ENCODE data around the gene RBMS3. TPM values are rescaled to one million over a fixed set of nuclear protein-coding genes. Genes with fewer than 3 reads are reported as not detected.

RBMS3 gene
- total RNA-seq, 1 experiment from 2014 or later: 5.9 TPM

DNA sequence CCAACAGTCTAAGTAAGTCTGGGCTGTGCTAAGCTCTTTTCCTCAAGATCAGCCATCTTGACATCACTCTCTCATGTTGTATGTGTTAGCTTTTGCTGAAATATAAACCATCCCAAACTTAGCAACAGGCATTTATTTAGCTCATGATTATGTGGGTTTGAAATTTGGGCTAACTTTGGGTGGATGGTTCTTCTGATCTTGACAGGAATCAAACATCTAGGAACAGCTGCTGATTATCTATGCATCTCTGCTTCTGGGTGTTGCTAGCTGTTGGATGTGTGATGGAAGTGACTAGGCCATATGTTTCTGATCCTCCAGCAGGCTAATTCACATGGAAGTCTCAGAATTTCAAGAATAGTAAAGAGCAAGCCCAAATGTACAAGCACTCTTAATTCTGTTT, 710.3 kb downstream of the RBMS3 start:
- ChIA-PET POLR2A (ENCODE audit: low non-redundant PET) (no interaction called here), CTCF (no interaction called here)
- DNase-seq (ENCODE audit: low spot score): no peak
- no peak overlapping the region for H3K27ac ChIP-seq (ENCODE audit: low read depth, low read length, poor library complexity, severe bottlenecking)
- H3K36me3 ChIP-seq (ENCODE audit: insufficient read depth, low read length, poor library complexity, severe bottlenecking): no peaks in the 10 kb centered on the region
- TF ChIP-seq, protein P1, sequence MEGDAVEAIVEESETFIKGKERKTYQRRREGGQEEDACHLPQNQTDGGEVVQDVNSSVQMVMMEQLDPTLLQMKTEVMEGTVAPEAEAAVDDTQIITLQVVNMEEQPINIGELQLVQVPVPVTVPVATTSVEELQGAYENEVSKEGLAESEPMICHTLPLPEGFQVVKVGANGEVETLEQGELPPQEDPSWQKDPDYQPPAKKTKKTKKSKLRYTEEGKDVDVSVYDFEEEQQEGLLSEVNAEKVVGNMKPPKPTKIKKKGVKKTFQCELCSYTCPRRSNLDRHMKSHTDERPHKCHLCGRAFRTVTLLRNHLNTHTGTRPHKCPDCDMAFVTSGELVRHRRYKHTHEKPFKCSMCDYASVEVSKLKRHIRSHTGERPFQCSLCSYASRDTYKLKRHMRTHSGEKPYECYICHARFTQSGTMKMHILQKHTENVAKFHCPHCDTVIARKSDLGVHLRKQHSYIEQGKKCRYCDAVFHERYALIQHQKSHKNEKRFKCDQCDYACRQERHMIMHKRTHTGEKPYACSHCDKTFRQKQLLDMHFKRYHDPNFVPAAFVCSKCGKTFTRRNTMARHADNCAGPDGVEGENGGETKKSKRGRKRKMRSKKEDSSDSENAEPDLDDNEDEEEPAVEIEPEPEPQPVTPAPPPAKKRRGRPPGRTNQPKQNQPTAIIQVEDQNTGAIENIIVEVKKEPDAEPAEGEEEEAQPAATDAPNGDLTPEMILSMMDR (conservative IDR thresholded peaks at IDR 0.05; ENCODE audit: low read depth, low read length): no peak
- TF ChIP-seq EZH2 (IDR thresholded peaks at IDR 0.05; ENCODE audit: borderline replicate concordance, low read depth, low read length, poor library complexity, severe bottlenecking): no peak
- no peaks in the 10 kb centered on the region for H3K4me1 ChIP-seq (ENCODE audit: insufficient read depth, low read length, poor library complexity, severe bottlenecking)
- intact Hi-C loops (cut with micrococcal nuclease; ENCODE audit: unreplicated experiment): no loop called here
- H3K9me3 ChIP-seq (ENCODE audit: low read depth, low read length, poor library complexity, severe bottlenecking): no peaks in the 10 kb centered on the region
- no peak overlapping the region for H3K4me3 ChIP-seq (ENCODE audit: low read depth, low read length, poor library complexity, severe bottlenecking)
- BruUV-seq (replicated peaks): no TSS peak
- no peaks in the 10 kb centered on the region for H3K27me3 ChIP-seq (replicated peaks; ENCODE audit: insufficient read depth, low read depth, low read length, poor library complexity)

DNA sequence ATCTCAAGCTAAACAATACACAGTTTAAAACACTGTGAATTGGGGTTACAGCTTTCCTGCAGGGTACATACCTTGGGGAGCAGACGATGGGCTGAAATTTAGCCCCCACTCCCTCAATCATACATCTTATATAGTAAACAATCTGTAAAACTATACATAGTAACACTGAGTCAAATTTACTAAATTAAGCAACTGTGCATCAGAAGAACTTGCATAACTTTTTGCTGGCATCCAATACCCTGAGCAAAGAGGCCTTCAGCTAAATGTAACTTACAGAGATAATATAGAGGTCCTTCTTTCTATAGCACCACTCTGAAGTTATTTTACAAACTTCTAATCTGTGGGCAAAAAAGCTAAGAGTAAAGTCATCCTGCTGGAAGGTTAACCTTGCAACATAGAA, 721.9 kb downstream of the RBMS3 start:
- POLR2A ChIA-PET (ENCODE audit: low non-redundant PET): no interaction called here

DNA sequence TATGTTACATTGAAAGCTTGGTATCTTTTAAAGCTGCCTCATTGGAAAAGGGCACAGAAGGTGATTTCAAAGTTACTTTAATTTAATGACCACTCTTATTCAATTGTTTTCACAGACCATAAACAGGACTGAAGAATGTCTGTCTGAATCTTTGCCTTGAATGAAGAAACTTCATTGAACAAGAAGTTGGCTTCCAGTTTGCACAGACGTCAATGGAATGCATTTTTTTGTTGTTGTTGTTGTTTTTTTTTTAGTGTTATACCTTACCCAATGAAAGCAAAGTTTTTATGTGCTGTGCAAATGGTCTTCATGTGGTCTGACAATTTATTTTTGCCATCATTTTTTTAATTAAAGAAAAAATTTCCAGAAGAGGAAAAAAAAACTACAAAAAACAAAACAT, 722.9 kb downstream of the RBMS3 start:
- no peak overlapping the region for H3K4me3 ChIP-seq (ENCODE audit: low read depth, low read length, poor library complexity, severe bottlenecking)
- H3K4me1 ChIP-seq (ENCODE audit: insufficient read depth, low read length, poor library complexity, severe bottlenecking): peaks cover 15% of the 10 kb centered on the region
- no peak overlapping the region for H3K27ac ChIP-seq (ENCODE audit: low read depth, low read length, poor library complexity, severe bottlenecking)
- CTCF ChIA-PET: interaction anchor here (0.6 kb wide), 1 partner anchor 256 kb away, joined by 3 read pairs; no protein-coding TSS in a partner anchor
- POLR2A ChIA-PET (ENCODE audit: low non-redundant PET): interaction anchor here (0.5 kb wide), 1 partner anchor 83 kb away, joined by 4 read pairs; no protein-coding TSS in a partner anchor
- H3K36me3 ChIP-seq (ENCODE audit: insufficient read depth, low read length, poor library complexity, severe bottlenecking): no peaks in the 10 kb centered on the region
- no peak for DNase-seq (ENCODE audit: low spot score)
- TF ChIP-seq EZH2 (IDR thresholded peaks at IDR 0.05; ENCODE audit: borderline replicate concordance, low read depth, low read length, poor library complexity, severe bottlenecking): no peak
- TF ChIP-seq, protein P1 (conservative IDR thresholded peaks at IDR 0.05; ENCODE audit: low read depth, low read length): no peak
- intact Hi-C loops (cut with micrococcal nuclease; ENCODE audit: unreplicated experiment): no loop called here
- H3K9me3 ChIP-seq (ENCODE audit: low read depth, low read length, poor library complexity, severe bottlenecking): no peaks in the 10 kb centered on the region
- BruUV-seq (replicated peaks): no TSS peak
- no peaks in the 10 kb centered on the region for H3K27me3 ChIP-seq (replicated peaks; ENCODE audit: insufficient read depth, low read depth, low read length, poor library complexity)

More for the DNA sequence above, 721.9 kb downstream of the RBMS3 start:
- H3K36me3 ChIP-seq (ENCODE audit: insufficient read depth, low read length, poor library complexity, severe bottlenecking): no peaks in the 10 kb centered on the region
- TF ChIP-seq EZH2 (IDR thresholded peaks at IDR 0.05; ENCODE audit: borderline replicate concordance, low read depth, low read length, poor library complexity, severe bottlenecking): no peak
- TF ChIP-seq, protein P1 (conservative IDR thresholded peaks at IDR 0.05; ENCODE audit: low read depth, low read length): no peak
- H3K4me1 ChIP-seq (ENCODE audit: insufficient read depth, low read length, poor library complexity, severe bottlenecking): peaks cover 5% of the 10 kb centered on the region
- no peak for DNase-seq (ENCODE audit: low spot score)
- no peak overlapping the region for H3K4me3 ChIP-seq (ENCODE audit: low read depth, low read length, poor library complexity, severe bottlenecking)
- H3K27me3 ChIP-seq (replicated peaks; ENCODE audit: insufficient read depth, low read depth, low read length, poor library complexity): no peaks in the 10 kb centered on the region
- BruUV-seq (replicated peaks): no TSS peak
- CTCF ChIA-PET: no interaction called here
- no peak overlapping the region for H3K27ac ChIP-seq (ENCODE audit: low read depth, low read length, poor library complexity, severe bottlenecking)
- intact Hi-C loops (cut with micrococcal nuclease; ENCODE audit: unreplicated experiment): no loop called here
- H3K9me3 ChIP-seq (ENCODE audit: low read depth, low read length, poor library complexity, severe bottlenecking): no peaks in the 10 kb centered on the region

Data from A673 (cell line).